ENCODE results near the gene HCN2.
A peak's percentile ranks its signal among the peaks of the same experiment; 100 is the strongest.
"Not testable (repeated sequence)": the region's sequence is repeated elsewhere in the genome, so short reads cannot be mapped to it uniquely, and the experiment has no call there.

Gene HCN2

GRCh38 chr19:572140-572742 lies 17.4 kb upstream of the HCN2 start, which contains the start of gene BSG:
Gene BSG (plus strand): TSS chr19:572596. CDS start chr19:572635, 39 bp downstream.
- peak; percentile 99 for DNase-seq

- peak; percentile 20 for DNase-seq
Measured at GRCh38 chr19:572743-573518, 16.8 kb upstream of the HCN2 start.

GRCh38 chr19:573519-573825 lies 16.2 kb upstream of the HCN2 start:
- no peak for DNase-seq

- DNase-seq: no peak
Measured at GRCh38 chr19:574658-575526, 14.8 kb upstream of the HCN2 start.

- DNase-seq: no peak
Measured at GRCh38 chr19:575527-576506, 13.9 kb upstream of the HCN2 start.

- no peak for DNase-seq
Measured at GRCh38 chr19:576768-577438, 12.8 kb upstream of the HCN2 start.

- DNase-seq: no peak
Measured at GRCh38 chr19:577439-578392, 12.0 kb upstream of the HCN2 start.

GRCh38 chr19:579111-579841 lies 10.4 kb upstream of the HCN2 start:
- no peak for DNase-seq

- no peak for DNase-seq
Measured at GRCh38 chr19:579842-580155, 9.9 kb upstream of the HCN2 start.

- DNase-seq: no peak
Measured at GRCh38 chr19:580274-580835, 9.3 kb upstream of the HCN2 start.

- DNase-seq: no peak
Measured at GRCh38 chr19:581399-582111, 8.1 kb upstream of the HCN2 start.

- no peak for DNase-seq
Measured at GRCh38 chr19:582497-583197, 7.0 kb upstream of the HCN2 start.

- no peak for DNase-seq
Measured at GRCh38 chr19:583198-583967, 6.3 kb upstream of the HCN2 start.

GRCh38 chr19:583968-584239 lies 5.8 kb upstream of the HCN2 start:
- no peak for DNase-seq

- DNase-seq: peak; percentile 64
Measured at GRCh38 chr19:584240-585001, 5.3 kb upstream of the HCN2 start.

GRCh38 chr19:585146-585545 lies 4.5 kb upstream of the HCN2 start:
- not testable (repeated sequence) for DNase-seq

- no peak for DNase-seq
Measured at GRCh38 chr19:585551-586110, 4.0 kb upstream of the HCN2 start.

Data from stimulated activated CD4-positive, alpha-beta T cell treated with anti-CD3 and anti-CD28 coated beads, Interleukin-4, amount 100 ng/mL, for 24 hours (primary cell).